Keratinocyte (primary cell): ENCODE results near the gene TTYH2.

ENCODE experiments used
- EZH2 ChIP-seq: IDR thresholded peaks from one replicate; pipeline ENCODE4 v1.6.1; 2012; ENCODE audit warnings: inconsistent platforms, mild to moderate bottlenecking, low read length, moderate library complexity
- TF ChIP-seq, protein P1 (sequence below), 3 experiments: IDR thresholded peaks in 1 of 3; conservative IDR thresholded peaks in 1 of 3; optimal IDR thresholded peaks in 1 of 3; 2 replicates in 2 of 3; 3 replicates in 1 of 3; pipeline versions ENCODE3 to v1.5.1; 2011; ENCODE audit warnings: low read length in 3 of 3, mild to moderate bottlenecking in 3 of 3, moderate library complexity in 2 of 3, control low read depth in 1 of 3, inconsistent platforms in 1 of 3; ENCODE audit not compliant: insufficient read depth in 2 of 3; ENCODE audit errors: extremely low read depth in 1 of 3

DNA sequence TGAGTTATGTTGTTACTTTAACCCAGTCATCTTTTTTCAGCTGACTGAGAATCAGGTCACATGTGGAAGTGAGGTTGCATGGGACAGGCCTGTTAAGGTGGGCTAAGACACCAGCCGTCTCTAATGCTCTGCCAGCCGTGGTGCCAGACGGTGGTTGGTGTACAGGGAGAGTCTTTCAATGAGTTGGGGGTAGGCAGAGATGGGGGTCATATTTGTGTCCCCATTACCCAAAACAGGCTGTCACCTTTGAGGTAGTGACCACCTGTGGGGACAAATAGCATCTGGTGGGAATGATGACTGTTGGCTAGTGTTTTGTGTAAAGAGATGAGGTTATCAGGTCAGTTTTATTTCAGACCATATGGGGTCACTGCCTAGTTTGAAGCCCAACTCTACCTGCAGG is 8.1 kb upstream of the TTYH2 start:
- TF ChIP-seq, protein P1, sequence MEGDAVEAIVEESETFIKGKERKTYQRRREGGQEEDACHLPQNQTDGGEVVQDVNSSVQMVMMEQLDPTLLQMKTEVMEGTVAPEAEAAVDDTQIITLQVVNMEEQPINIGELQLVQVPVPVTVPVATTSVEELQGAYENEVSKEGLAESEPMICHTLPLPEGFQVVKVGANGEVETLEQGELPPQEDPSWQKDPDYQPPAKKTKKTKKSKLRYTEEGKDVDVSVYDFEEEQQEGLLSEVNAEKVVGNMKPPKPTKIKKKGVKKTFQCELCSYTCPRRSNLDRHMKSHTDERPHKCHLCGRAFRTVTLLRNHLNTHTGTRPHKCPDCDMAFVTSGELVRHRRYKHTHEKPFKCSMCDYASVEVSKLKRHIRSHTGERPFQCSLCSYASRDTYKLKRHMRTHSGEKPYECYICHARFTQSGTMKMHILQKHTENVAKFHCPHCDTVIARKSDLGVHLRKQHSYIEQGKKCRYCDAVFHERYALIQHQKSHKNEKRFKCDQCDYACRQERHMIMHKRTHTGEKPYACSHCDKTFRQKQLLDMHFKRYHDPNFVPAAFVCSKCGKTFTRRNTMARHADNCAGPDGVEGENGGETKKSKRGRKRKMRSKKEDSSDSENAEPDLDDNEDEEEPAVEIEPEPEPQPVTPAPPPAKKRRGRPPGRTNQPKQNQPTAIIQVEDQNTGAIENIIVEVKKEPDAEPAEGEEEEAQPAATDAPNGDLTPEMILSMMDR (optimal IDR thresholded peaks at IDR 0.05 in 1 of 3, IDR thresholded peaks at IDR 0.05 in 1 of 3, conservative IDR thresholded peaks at IDR 0.05 in 1 of 3; ENCODE audit: extremely low read depth in 1 of 3, insufficient read depth in 2 of 3, low read length in 3 of 3): no peak
- no peak for TF ChIP-seq EZH2
